HG02588 (cell line): ENCODE results near the gene GNG7.
"Not testable (repeated sequence)": the region's sequence is repeated elsewhere in the genome, so short reads cannot be mapped to it uniquely, and the experiment has no call there.

ENCODE experiments used
- ATAC-seq: cut with Tn5 transposase; IDR thresholded peaks from one replicate; pipeline ENCODE4 v1.9.1; 2021; ENCODE audit warnings: mild to moderate bottlenecking, moderate library complexity; ENCODE audit not compliant: unreplicated experiment

The GNG7 gene

GRCh38 chr19:2714102-2714501, 11.6 kb upstream of the GNG7 start:
- ATAC-seq: not testable (repeated sequence)

- ATAC-seq: not testable (repeated sequence)
Measured at GRCh38 chr19:2713170-2713569, 10.7 kb upstream of the GNG7 start.

DNA sequence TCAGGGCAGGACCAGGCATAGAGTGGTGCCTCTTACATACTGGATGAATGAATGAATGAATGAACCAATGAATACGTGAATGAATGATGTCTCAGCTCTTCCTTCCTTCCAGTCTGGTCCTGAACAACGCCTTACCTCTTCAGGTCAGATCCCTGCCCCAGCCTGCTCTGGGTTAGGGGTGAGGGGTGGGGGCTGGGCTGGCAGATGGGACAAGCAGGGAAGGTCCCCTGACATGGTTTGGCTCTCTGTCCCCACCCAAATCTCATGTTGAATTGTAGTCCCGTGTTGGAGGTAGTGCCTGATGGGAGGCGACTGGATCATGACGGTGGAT, 9.3 kb upstream of the GNG7 start:
- ATAC-seq: no peak

GRCh38 chr19:2711172-2711874, 8.8 kb upstream of the GNG7 start:
- ATAC-seq: no peak

DNA sequence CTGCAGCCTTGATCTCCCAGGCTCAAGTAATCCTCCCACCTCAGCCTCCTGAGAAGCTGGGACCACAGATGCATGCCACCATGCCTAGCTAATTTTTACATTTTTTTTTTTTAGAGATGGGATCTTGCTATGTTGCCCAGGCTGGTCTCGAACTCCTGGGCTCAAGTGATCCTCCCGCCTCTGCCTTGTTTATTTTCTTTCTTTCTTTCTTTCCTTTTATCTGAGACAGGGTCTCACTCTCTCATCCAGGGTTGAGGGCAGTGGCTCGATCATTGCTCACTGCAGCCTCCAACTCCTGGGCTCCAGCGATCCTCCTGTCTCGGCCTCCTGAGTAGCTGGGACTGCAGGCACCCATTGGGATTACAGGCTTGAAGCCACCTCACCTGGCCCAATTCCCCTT, 3.8 kb upstream of the GNG7 start:
- no peak for ATAC-seq

DNA sequence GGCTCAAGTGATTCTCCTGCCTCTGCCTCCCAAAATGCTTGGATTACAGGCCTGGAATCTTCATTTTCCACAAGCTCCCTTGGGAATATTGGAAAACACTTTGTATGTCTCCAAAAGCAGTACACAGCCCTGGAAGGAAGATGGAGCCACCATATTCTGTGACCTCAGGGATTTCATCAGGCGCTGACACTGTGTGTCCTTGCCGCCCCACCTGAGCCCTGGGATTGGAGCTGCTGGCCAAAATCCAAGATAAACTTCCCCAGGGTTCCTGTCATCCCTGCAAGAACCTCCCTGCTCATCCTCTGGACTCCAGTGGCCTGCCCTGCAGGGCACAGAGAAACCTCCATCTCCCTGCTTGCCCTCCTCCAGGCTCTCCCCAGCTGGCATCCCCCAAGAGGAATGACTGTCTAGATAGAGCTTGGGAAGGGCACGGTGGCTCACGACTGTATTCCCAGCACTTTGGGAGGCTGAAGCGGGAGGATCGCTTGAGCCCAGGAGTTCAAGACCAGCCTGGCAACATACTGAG, 1.3 kb upstream of the GNG7 start:
- no peak for ATAC-seq

DNA sequence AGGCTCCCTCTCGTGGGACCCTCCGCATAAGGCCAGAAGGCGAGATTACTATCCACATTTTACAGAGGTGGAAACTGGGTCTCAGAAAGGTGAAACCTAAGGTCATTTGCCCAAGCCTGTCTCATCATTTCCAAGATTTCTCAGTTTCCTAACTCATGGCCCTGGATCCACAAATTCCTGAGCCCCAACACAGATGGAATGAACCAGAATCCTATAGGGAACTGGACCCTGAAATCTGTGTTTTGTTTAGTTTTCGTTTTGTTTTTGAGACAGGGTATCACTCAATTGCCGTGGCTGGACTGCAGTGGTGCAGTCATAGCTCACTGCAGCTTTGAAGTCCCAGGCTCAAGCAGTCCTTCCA, 563 bp upstream of the GNG7 start:
- ATAC-seq: no peak

- ATAC-seq: no peak
Measured at GRCh38 chr19:2701361-2702169, 929 bp downstream of the GNG7 start.

GRCh38 chr19:2700660-2701360, 1.7 kb downstream of the GNG7 start:
- ATAC-seq: no peak

DNA sequence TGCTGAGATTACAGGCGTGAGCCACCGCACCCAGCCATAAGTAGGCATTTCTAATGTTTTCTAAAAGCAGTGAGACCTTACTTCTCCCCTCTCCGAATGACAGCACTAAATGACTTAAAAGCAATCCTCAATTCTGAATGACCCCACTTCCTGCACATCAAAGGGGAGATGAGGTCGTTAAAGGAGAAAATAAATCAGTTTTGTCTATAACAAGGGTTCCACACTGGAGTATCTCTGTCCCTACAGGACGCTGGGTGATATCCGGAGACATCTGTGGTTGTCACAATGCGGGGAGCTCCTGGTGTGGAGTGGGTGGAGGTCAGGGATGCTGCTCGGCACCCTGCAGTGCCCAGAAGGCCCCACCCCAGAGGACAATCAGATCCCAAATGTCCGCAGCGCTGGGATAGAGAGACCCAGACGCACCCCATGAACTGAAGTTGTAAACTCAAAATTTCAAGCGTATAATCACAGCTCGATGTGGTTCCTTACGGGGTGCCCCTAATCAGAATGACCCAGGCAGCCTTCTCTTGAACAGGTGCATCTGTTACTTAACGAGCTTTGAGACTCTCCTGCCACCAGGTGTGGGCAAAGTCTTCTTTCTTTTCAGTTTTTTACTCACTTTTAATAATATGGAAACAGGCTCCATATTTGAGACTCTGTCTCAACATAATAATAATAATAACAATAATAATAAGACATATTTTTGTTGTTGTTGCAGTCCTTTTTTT, 2.9 kb downstream of the GNG7 start:
- no peak for ATAC-seq

DNA sequence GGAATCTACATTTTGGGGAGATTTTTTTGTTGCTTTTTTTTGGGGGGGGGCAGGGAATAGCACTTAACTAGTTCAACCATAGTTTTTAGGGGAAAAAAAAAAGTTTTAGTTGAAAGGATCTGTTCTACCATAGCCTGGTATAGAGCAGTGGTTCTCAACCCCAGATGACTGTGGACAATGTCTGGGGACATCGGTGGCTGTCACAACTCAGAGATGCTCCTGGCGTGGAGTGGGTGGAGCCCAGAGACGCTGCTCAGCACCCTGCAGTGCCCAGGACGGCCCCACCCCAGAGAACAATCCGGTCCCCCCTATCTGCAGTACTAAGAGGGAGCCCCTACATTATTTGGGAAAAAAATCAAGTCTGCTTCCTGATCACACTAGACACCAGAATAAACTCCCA, 8.3 kb downstream of the GNG7 start:
- ATAC-seq: no peak

GRCh38 chr19:2693492-2694160, 8.9 kb downstream of the GNG7 start:
- no peak for ATAC-seq

GRCh38 chr19:2691951-2692350, 10.5 kb downstream of the GNG7 start:
- ATAC-seq: no peak

GRCh38 chr19:2690856-2691255, 11.6 kb downstream of the GNG7 start:
- no peak for ATAC-seq

GRCh38 chr19:2686360-2686759, 16.1 kb downstream of the GNG7 start:
- ATAC-seq: no peak

- ATAC-seq: no peak
Measured at GRCh38 chr19:2685204-2685704, 17.2 kb downstream of the GNG7 start.

DNA sequence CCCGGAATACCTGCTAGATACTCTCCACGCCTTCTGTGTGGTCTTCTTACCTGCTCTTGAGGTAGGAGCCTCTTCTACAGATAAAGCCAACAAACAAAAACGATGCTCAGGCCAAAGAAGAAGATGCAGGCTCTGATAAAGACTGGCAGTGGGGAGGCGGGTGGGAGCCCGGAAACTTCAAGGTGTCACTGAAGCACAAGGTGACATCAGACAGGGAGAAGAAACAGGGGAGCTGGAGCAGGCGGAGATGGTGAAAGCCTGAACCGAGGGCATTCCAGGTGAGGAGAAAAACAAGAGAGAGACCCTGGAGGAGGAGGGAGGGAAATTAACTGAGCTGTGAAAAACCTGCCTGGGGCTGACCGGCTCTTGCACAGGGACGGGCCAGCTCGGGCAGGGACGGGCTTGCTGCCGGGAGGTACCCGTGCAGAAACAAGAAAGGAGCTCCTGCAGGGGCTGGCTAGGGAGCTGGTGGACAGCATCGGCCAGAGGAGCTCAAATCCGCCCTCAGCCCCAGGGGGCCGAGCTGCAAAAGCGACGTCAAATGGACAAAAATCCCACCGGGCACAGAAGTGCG, 19.0 kb downstream of the GNG7 start:
- no peak for ATAC-seq

GRCh38 chr19:2680808-2681207, 21.7 kb downstream of the GNG7 start:
- ATAC-seq: no peak

- ATAC-seq: no peak
Measured at GRCh38 chr19:2679439-2679838, 23.1 kb downstream of the GNG7 start.

GRCh38 chr19:2678948-2679347, 23.5 kb downstream of the GNG7 start:
- ATAC-seq: not testable (repeated sequence)
